Mesenchymal stem cell (in vitro differentiated cells and primary cell): Measurements from ENCODE around the gene ITGB1.
A peak's percentile ranks its signal among the peaks of the same experiment; 100 is the strongest.

Source experiments
- DNase-seq: peaks from one replicate; pipeline ENCODE4 v3.0.0-alpha.2; 2013
- H2AFZ ChIP-seq: one replicate; pipeline ENCODE4 v1.6.1; 2013; ENCODE audit warnings: low read depth, mild to moderate bottlenecking, control low read depth, inconsistent platforms, low read length, moderate library complexity
- H2AK5ac ChIP-seq: 2 replicates; pipeline ENCODE4 v1.6.1; 2013; ENCODE audit warnings: low read length, moderate library complexity, mild to moderate bottlenecking, inconsistent platforms; ENCODE audit not compliant: severe bottlenecking
- H2BK120ac ChIP-seq: one replicate; pipeline ENCODE4 v1.6.1; 2013; ENCODE audit warnings: low read depth, mild to moderate bottlenecking, inconsistent platforms, low read length, moderate library complexity
- H2BK12ac ChIP-seq, 2 experiments: one replicate each; pipeline ENCODE4 v1.6.1; 2013; ENCODE audit warnings: inconsistent platforms in 2 of 2, low read length in 2 of 2, mild to moderate bottlenecking in 2 of 2, moderate library complexity in 2 of 2, control low read depth in 1 of 2
- H2BK15ac ChIP-seq: one replicate; pipeline ENCODE4 v1.6.1; 2013; ENCODE audit warnings: mild to moderate bottlenecking, low read depth, inconsistent platforms; ENCODE audit not compliant: poor library complexity, severe bottlenecking
- H2BK5ac ChIP-seq: 2 replicates; pipeline ENCODE4 v1.6.1; 2013; ENCODE audit warnings: low read depth, mild to moderate bottlenecking, low read length, control low read depth, inconsistent platforms; ENCODE audit not compliant: poor library complexity, severe bottlenecking
- H3K14ac ChIP-seq, 2 experiments: one replicate each; pipeline ENCODE4 v1.6.1; 2013; ENCODE audit warnings: inconsistent platforms in 2 of 2, low read length in 2 of 2, control low read depth in 1 of 2, mild to moderate bottlenecking in 1 of 2, moderate library complexity in 1 of 2
- H3K18ac ChIP-seq, 2 experiments: one replicate each; pipeline ENCODE4 v1.6.1; 2013; ENCODE audit warnings: inconsistent platforms in 2 of 2, low read length in 2 of 2, control low read depth in 1 of 2, low read depth in 1 of 2, mild to moderate bottlenecking in 1 of 2
- H3K23ac ChIP-seq, 2 experiments: one replicate each; pipeline ENCODE4 v1.6.1; 2013; ENCODE audit warnings: inconsistent platforms in 2 of 2, low read length in 2 of 2, mild to moderate bottlenecking in 2 of 2, moderate library complexity in 2 of 2, control low read depth in 1 of 2
- H3K27ac ChIP-seq: 2 replicates; pipeline ENCODE4 v1.5.1; 2013; ENCODE audit warnings: mild to moderate bottlenecking, moderate library complexity, low read length, control low read depth, inconsistent platforms; ENCODE audit not compliant: poor library complexity, severe bottlenecking
- H3K27me3 ChIP-seq, 2 experiments: 2 replicates each; pipeline versions ENCODE4 v1.6.1 to v1.7.0; 2013; ENCODE audit warnings: low read length in 2 of 2, mild to moderate bottlenecking in 2 of 2, moderate library complexity in 2 of 2, control low read depth in 1 of 2, inconsistent platforms in 1 of 2; ENCODE audit not compliant: control insufficient read depth in 1 of 2, insufficient read depth in 1 of 2
- H3K36me3 ChIP-seq, 2 experiments: 2 replicates each; pipeline versions ENCODE4 v1.6.1 to v1.7.0; 2013; ENCODE audit warnings: low read length in 2 of 2, control low read depth in 1 of 2, inconsistent platforms in 1 of 2, low read depth in 1 of 2, mild to moderate bottlenecking in 1 of 2; ENCODE audit not compliant: insufficient read depth in 2 of 2, control insufficient read depth in 1 of 2
- H3K4ac ChIP-seq, 2 experiments: one replicate each; pipeline ENCODE4 v1.6.1; 2013; ENCODE audit warnings: inconsistent platforms in 2 of 2, low read length in 2 of 2, mild to moderate bottlenecking in 2 of 2, moderate library complexity in 2 of 2, control low read depth in 1 of 2, low read depth in 1 of 2
- H3K4me1 ChIP-seq: 2 replicates; pipeline ENCODE4 v1.6.1; 2013; ENCODE audit warnings: low read depth, low read length, control low read depth; ENCODE audit not compliant: control insufficient read depth, insufficient read depth
- H3K4me2 ChIP-seq: 2 replicates; pipeline ENCODE4 v1.6.1; 2013; ENCODE audit warnings: low read length, mild to moderate bottlenecking, inconsistent platforms; ENCODE audit not compliant: poor library complexity, severe bottlenecking
- H3K4me3 ChIP-seq, 2 experiments: 2 replicates each; pipeline versions ENCODE4 v1.5.1 to v1.7.0; 2013; ENCODE audit warnings: low read length in 2 of 2, mild to moderate bottlenecking in 2 of 2, control low read depth in 1 of 2, low read depth in 1 of 2; ENCODE audit not compliant: insufficient read depth in 1 of 2
- H3K79me1 ChIP-seq: replicated peaks from 2 replicates; pipeline ENCODE4 v1.6.1; 2013; ENCODE audit warnings: mild to moderate bottlenecking, control low read depth, low read length, inconsistent platforms; ENCODE audit not compliant: poor library complexity, severe bottlenecking
- H3K9ac ChIP-seq: 2 replicates; pipeline ENCODE4 v1.7.0; 2013; ENCODE audit warnings: mild to moderate bottlenecking, low read length, moderate library complexity
- H3K9me3 ChIP-seq: 2 replicates; pipeline ENCODE4 v1.7.0; 2013; ENCODE audit warnings: mild to moderate bottlenecking, low read length; ENCODE audit not compliant: control insufficient read depth
- H4K8ac ChIP-seq: one replicate; pipeline ENCODE4 v1.6.1; 2013; ENCODE audit warnings: inconsistent platforms, mild to moderate bottlenecking, low read length, moderate library complexity
- H4K91ac ChIP-seq: one replicate; pipeline ENCODE4 v1.6.1; 2013; ENCODE audit warnings: mild to moderate bottlenecking, low read length, inconsistent platforms
- WGBS: methylation state at CpG from one replicate; pipeline ENCODE4 v1.1.7; 2013; ENCODE audit warnings: mixed read lengths; 5-methylcytosine and 5-hydroxymethylcytosine counted together

The ITGB1 gene

GRCh38 chr10:32941357-32941756, 16.7 kb downstream of the ITGB1 start:
- H3K27ac ChIP-seq, result peak overlapping the region; percentile 11
- H3K27me3 ChIP-seq, result no peaks in the 10 kb centered on the region
- H2BK5ac ChIP-seq, result no peak overlapping the region
- H2BK12ac ChIP-seq, result no peak overlapping the region
- no peak overlapping the region for H2AFZ ChIP-seq
- H3K4me2 ChIP-seq, result no peak overlapping the region
- no peak overlapping the region for H3K4ac ChIP-seq
- no peak overlapping the region for H4K8ac ChIP-seq
- no peak for DNase-seq
- H3K9ac ChIP-seq, result peak overlapping the region; percentile 40
- H2BK15ac ChIP-seq, result no peak overlapping the region
- no peak overlapping the region for H4K91ac ChIP-seq
- peaks cover 30% of the 10 kb centered on the region for H3K4me1 ChIP-seq
- no peaks in the 10 kb centered on the region for H3K79me1 ChIP-seq
- H3K9me3 ChIP-seq, result no peaks in the 10 kb centered on the region
- no peak overlapping the region for H3K14ac ChIP-seq
- H3K36me3 ChIP-seq, result peaks cover 16 to 26% of the 10 kb centered on the region in 2 experiments
- H2AK5ac ChIP-seq, result no peak overlapping the region
- H2BK120ac ChIP-seq, result no peak overlapping the region
- 46% methylated on average over 2 of the region's 2 CpGs for WGBS
- no peak overlapping the region for H3K4me3 ChIP-seq
- no peak overlapping the region for H3K18ac ChIP-seq
- no peak overlapping the region for H3K23ac ChIP-seq

GRCh38 chr10:32940321-32941301, 17.4 kb downstream of the ITGB1 start:
- no peak overlapping the region for H2AK5ac ChIP-seq
- H3K4ac ChIP-seq, result no peak overlapping the region
- no peak overlapping the region for H3K4me3 ChIP-seq
- H3K27ac ChIP-seq, result peak overlapping the region; percentile 2
- no peak overlapping the region for H4K91ac ChIP-seq
- no peaks in the 10 kb centered on the region for H3K9me3 ChIP-seq
- no peak overlapping the region for H3K4me2 ChIP-seq
- H2BK15ac ChIP-seq, result no peak overlapping the region
- H2BK120ac ChIP-seq, result no peak overlapping the region
- no peak overlapping the region for H2AFZ ChIP-seq
- peak overlapping the region; percentile 40 for H3K9ac ChIP-seq
- no peak overlapping the region for H2BK12ac ChIP-seq
- H3K36me3 ChIP-seq, result peaks cover 23 to 30% of the 10 kb centered on the region in 2 experiments
- H3K23ac ChIP-seq, result no peak overlapping the region
- no peak overlapping the region for H3K14ac ChIP-seq
- H4K8ac ChIP-seq, result no peak overlapping the region
- H3K27me3 ChIP-seq, result no peaks in the 10 kb centered on the region
- no peak overlapping the region for H2BK5ac ChIP-seq
- H3K4me1 ChIP-seq, result peaks cover 33% of the 10 kb centered on the region
- 59% methylated on average over 7 of the region's 10 CpGs for WGBS
- DNase-seq, result no peak
- H3K79me1 ChIP-seq, result no peaks in the 10 kb centered on the region
- H3K18ac ChIP-seq, result no peak overlapping the region

GRCh38 chr10:32939296-32940111, 18.5 kb downstream of the ITGB1 start:
- Histone ChIP-seq H3K36me3 (peaks cover 24 to 41% of the 10 kb centered on the region in 2 experiments), H3K4ac (no peak overlapping the region), H2AK5ac (no peak overlapping the region), H4K8ac (no peak overlapping the region), H3K4me3 (no peak overlapping the region), H3K27me3 (no peaks in the 10 kb centered on the region), H3K14ac (peak overlapping the region in 1 of 2 experiments; percentile 44), H3K4me1 (peaks cover 37% of the 10 kb centered on the region), H2BK5ac (no peak overlapping the region), H2BK12ac (no peak overlapping the region), H3K23ac (no peak overlapping the region), H3K4me2 (no peak overlapping the region), H3K27ac (peak overlapping the region; percentile 88), H2AFZ (no peak overlapping the region), H3K79me1 (no peaks in the 10 kb centered on the region), H2BK15ac (no peak overlapping the region), H3K9me3 (no peaks in the 10 kb centered on the region), H4K91ac (no peak overlapping the region), H3K18ac (peak overlapping the region in 1 of 2 experiments; percentile 28), H2BK120ac (no peak overlapping the region), H3K9ac (peak overlapping the region; percentile 37)
- WGBS, result 80% methylated on average over 9 of the region's 10 CpGs
- DNase-seq, result no peak
